ENCODE data around the gene TRPV6.

TRPV6 gene

GRCh38 chr7:142847353-142847752 lies 38.2 kb downstream of the TRPV6 start:
- no peak for FAIRE-seq

DNA sequence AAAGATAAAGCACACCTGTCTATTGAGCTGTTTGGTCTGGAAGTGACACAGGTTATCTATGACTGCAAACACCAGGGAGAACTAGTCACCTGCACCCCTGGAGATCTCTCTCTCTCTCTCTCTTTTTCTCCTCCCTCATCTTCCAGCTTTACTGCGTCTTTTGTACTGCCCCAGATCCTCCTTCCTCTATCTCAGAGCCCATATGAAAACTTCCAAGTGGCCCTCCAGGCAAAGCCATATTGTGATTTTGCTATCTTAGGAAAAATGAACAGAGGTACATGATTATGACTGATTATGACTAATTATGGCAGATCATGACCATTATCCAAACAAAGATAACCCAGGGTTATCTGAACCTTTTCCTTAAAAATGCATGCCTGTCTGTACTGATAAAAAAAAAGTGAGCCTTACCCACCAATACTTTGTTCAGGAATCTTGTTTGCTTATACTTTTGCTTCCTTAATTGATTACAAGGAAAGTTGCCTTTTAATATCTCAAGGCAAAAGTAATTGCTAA lies 43.2 kb downstream of the TRPV6 start:
- no peak for FAIRE-seq

GRCh38 chr7:142838461-142839213 lies 46.9 kb downstream of the TRPV6 start:
- FAIRE-seq = no peak

DNA sequence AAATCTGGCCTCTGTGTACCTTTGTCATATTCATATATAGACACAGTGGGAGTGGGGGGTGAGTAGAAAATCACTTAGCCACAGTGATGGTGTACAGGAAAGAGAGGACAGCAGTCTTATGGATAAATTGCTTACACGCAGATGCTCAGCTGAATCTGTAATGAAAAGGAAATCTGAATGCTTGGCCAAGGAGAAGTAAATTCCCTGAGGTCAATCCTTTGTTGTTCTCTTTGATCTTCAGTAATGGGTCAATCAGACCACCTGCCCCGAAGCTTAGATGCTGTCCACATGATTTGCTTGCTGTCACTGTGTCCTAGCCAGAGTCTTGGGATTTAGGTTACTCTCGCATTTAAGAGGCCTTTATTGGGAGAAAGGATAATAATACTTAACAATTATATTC lies 49.1 kb downstream of the TRPV6 start:
- FAIRE-seq = no peak

- FAIRE-seq = no peak
Observed at GRCh38 chr7:142835487-142835886, 50.1 kb downstream of the TRPV6 start.

DNA sequence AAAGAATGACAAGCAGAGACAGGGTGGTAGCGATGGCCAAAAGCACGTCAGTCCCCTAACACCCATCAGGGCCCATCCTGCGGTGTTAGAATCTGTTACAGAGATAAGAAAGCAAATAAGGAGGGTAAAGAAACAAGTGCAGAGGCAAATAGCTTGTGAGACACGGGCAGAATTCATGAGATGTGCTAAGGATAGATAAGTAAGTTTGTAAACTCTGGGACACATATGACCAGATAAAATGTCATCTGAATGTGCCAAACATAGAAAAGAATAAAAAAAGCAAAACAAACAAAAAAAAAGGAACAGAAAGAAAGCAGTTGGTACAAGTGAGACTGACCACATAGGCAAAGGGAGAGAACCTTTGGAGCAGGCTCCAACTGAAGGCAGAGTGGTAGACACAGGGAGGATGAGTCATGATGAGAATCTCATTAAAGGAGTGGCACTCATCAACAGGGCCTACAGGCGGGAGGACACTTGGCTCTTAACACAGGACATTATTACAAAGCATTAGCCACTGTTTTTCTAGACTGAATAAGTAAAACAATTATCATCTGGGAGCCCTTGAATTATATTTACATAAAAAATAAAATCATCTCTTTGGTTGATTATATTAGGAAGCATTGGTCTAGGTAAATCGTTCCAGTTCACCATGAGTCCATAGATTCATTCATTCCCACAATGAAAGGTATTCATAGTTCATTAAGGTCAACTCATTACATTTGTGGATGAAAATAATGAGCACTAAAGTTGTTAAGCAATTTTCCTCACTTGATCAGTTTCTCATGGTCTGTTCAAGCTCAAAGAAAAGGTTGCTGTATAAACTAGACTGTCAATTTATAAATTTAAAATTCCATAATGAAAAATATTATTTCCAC lies 52.1 kb downstream of the TRPV6 start:
- no peak for FAIRE-seq

- no peak for FAIRE-seq
Observed at GRCh38 chr7:142832417-142832816, 53.1 kb downstream of the TRPV6 start.

- FAIRE-seq = no peak
Observed at GRCh38 chr7:142827951-142828500, 57.5 kb downstream of the TRPV6 start.

GRCh38 chr7:142822714-142823113 lies 62.8 kb downstream of the TRPV6 start:
- FAIRE-seq = no peak

Measured in G401.6 (cell line).